Nephron progenitor cell (in vitro differentiated cells): ENCODE data around the gene SEMA7A.

Experiments used
- DNase-seq: peaks from one replicate; pipeline ENCODE4 v3.0.0; 2021
- H3K27ac Mint-ChIP-seq: 2 replicates; pipeline ENCODE4 v1.8.0; 2021; ENCODE audit warnings: mild to moderate bottlenecking, moderate library complexity, mixed read lengths
- H3K27me3 Mint-ChIP-seq: 2 replicates; pipeline ENCODE4 v1.8.0; 2021; ENCODE audit warnings: mild to moderate bottlenecking, low read depth, mixed read lengths; ENCODE audit not compliant: poor library complexity
- H3K36me3 Mint-ChIP-seq: 2 replicates; pipeline ENCODE4 v1.8.0; 2021; ENCODE audit warnings: low read depth, mixed read lengths
- H3K4me1 Mint-ChIP-seq: 2 replicates; pipeline ENCODE4 v1.8.0; 2021; ENCODE audit warnings: mixed read lengths
- H3K4me3 Mint-ChIP-seq: 2 replicates; pipeline ENCODE4 v1.8.0; 2021; ENCODE audit warnings: mild to moderate bottlenecking, moderate library complexity, mixed read lengths
- H3K9me3 Mint-ChIP-seq: 2 replicates; pipeline ENCODE4 v1.8.0; 2021; ENCODE audit warnings: mild to moderate bottlenecking, moderate library complexity, mixed read lengths
- TF ChIP-seq, protein P1 (sequence below): fragments of 200-600 bp; sonication (generic); IDR thresholded peaks from 2 replicates; pipeline ENCODE4 v1.5.0; 2021; ENCODE audit warnings: antibody characterized with exemption

Gene SEMA7A

DNA sequence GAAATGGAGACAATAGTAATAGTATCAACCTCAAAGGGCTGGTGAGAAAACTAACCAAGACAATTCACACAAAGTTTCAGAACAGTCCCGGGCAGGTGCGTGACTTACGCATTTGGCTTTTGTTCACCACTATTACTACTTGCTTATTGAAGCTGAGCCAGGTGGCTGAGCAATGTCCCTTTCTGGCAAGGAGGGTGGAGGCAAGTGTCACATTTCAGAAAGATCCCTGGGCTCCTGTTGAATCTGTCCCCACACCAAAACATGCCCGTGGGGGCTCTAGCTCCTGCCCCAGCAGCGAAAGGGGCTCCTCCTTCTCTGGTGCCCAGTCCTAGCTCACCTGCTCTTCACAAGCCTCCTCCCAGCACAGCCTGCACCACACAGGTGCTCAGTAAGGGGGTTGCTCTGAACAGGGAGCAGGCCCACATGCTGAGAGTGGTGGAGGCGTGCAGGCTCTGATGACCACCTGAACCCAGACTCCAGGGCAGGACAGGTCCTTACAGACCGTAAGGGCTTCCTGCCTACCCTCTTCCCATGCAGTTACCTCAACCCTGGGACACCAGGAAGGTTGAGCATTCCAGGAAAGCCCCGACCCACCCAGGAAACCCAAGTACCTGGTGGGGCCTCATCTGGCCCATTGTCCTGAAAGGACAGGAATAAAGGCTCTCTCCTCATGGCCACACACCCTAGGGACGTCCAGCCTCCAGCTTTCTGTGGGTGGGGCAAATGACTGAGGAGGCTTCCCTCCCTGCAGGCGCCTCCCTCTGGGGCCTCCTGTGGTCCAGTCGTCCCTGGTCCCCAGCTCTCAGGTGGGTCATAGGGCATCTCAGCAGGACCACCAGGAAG, 32.6 kb downstream of the SEMA7A start:
- Mint-ChIP-seq H3K36me3 (no peaks in the 10 kb centered on the region), H3K27ac (no peak overlapping the region), H3K4me1 (peaks cover 42% of the 10 kb centered on the region), H3K9me3 (no peaks in the 10 kb centered on the region), H3K4me3 (no peak overlapping the region), H3K27me3 (peaks cover 4% of the 10 kb centered on the region)
- TF ChIP-seq, protein P1, sequence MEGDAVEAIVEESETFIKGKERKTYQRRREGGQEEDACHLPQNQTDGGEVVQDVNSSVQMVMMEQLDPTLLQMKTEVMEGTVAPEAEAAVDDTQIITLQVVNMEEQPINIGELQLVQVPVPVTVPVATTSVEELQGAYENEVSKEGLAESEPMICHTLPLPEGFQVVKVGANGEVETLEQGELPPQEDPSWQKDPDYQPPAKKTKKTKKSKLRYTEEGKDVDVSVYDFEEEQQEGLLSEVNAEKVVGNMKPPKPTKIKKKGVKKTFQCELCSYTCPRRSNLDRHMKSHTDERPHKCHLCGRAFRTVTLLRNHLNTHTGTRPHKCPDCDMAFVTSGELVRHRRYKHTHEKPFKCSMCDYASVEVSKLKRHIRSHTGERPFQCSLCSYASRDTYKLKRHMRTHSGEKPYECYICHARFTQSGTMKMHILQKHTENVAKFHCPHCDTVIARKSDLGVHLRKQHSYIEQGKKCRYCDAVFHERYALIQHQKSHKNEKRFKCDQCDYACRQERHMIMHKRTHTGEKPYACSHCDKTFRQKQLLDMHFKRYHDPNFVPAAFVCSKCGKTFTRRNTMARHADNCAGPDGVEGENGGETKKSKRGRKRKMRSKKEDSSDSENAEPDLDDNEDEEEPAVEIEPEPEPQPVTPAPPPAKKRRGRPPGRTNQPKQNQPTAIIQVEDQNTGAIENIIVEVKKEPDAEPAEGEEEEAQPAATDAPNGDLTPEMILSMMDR, result no peak
- no peak for DNase-seq

DNA sequence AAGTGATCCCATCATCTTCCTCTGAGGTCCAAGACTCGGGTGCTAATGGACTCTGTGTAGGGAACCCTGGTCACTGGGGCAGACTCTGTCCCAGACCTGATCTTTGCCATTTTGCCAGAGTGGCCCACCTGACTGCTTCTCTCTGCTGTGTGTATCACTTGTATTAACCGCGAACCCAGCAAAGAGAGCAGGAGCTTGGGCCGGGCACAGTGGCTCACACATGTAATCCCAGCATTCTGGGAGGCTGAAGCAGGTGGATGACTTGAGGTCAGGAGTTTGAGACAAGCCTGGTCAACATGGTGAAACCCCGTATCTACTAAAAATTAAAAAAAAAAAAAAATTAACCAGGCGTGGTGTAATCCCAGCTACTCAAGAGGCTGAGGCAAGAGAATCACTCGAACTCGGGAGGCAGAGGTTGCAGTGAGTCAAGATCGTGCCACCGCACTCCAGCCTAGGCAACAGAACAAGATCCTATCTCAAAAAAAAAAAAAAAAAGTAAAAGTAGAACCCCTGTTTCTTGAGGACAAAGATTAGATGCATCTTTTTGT, 33.4 kb downstream of the SEMA7A start:
- TF ChIP-seq, protein P1, result no peak
- Mint-ChIP-seq H3K9me3 (no peaks in the 10 kb centered on the region), H3K4me3 (no peak overlapping the region), H3K27me3 (peaks cover 4% of the 10 kb centered on the region), H3K27ac (no peak overlapping the region), H3K4me1 (peaks cover 42% of the 10 kb centered on the region), H3K36me3 (no peaks in the 10 kb centered on the region)
- DNase-seq, result no peak

GRCh38 chr15:74399511-74400312, 34.0 kb downstream of the SEMA7A start:
- no peaks in the 10 kb centered on the region for H3K9me3 Mint-ChIP-seq
- no peaks in the 10 kb centered on the region for H3K36me3 Mint-ChIP-seq
- no peak overlapping the region for H3K4me3 Mint-ChIP-seq
- H3K27me3 Mint-ChIP-seq, result peaks cover 8% of the 10 kb centered on the region
- TF ChIP-seq, protein P1, result no peak
- no peak for DNase-seq
- H3K27ac Mint-ChIP-seq, result no peak overlapping the region
- peaks cover 47% of the 10 kb centered on the region for H3K4me1 Mint-ChIP-seq

GRCh38 chr15:74399100-74399499, 34.7 kb downstream of the SEMA7A start:
- H3K9me3 Mint-ChIP-seq, result no peaks in the 10 kb centered on the region
- no peak for DNase-seq

DNA sequence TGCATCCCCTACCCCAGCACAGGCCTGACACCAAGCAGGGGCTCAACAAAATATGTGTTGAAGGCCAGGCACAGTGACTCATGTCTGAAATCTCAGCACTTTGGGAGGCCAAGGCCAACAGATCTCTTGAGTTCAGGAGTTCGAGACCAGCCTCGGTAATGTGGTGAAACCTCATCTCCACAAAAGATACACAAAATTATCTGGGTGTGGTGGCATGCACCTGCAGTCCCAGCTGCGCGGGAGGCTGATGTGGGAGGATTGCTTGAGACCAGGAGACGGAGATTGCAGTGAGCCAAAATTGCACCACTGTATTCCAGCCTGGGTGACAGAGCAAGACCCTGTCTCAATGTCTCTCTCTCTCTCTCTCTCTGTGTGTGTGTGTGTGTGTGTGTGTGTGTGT, 35.6 kb downstream of the SEMA7A start:
- no peak for DNase-seq
- TF ChIP-seq, protein P1, result no peak
- H3K27me3 Mint-ChIP-seq, result peaks cover 9% of the 10 kb centered on the region
- H3K9me3 Mint-ChIP-seq, result no peaks in the 10 kb centered on the region
- H3K36me3 Mint-ChIP-seq, result no peaks in the 10 kb centered on the region
- H3K27ac Mint-ChIP-seq, result peak overlapping the region; percentile 13
- no peak overlapping the region for H3K4me3 Mint-ChIP-seq
- peaks cover 50% of the 10 kb centered on the region for H3K4me1 Mint-ChIP-seq

More at GRCh38 chr15:74399100-74399499, 34.7 kb downstream of the SEMA7A start:
- H3K36me3 Mint-ChIP-seq, result no peaks in the 10 kb centered on the region
- no peak overlapping the region for H3K4me3 Mint-ChIP-seq
- TF ChIP-seq, protein P1, result no peak
- peaks cover 5% of the 10 kb centered on the region for H3K27me3 Mint-ChIP-seq
- peaks cover 49% of the 10 kb centered on the region for H3K4me1 Mint-ChIP-seq
- H3K27ac Mint-ChIP-seq, result no peak overlapping the region
